IPS-15b (cell line): ENCODE data around the gene UST.

Experiments used
- H3K27me3 ChIP-seq: one replicate; pipeline ENCODE4 v1.6.1; 2013; ENCODE audit warnings: low read length; ENCODE audit not compliant: control insufficient read depth, insufficient read depth
- H3K36me3 ChIP-seq: one replicate; pipeline ENCODE4 v1.6.1; 2013; ENCODE audit warnings: low read length; ENCODE audit not compliant: control insufficient read depth, insufficient read depth
- H3K4me1 ChIP-seq: one replicate; pipeline ENCODE4 v1.6.1; 2013; ENCODE audit warnings: mild to moderate bottlenecking, low read length; ENCODE audit not compliant: control insufficient read depth, insufficient read depth
- H3K4me3 ChIP-seq: one replicate; pipeline ENCODE4 v1.5.1; 2013; ENCODE audit warnings: low read depth, low read length
- H3K9ac ChIP-seq: one replicate; pipeline ENCODE4 v1.6.1; 2013; ENCODE audit warnings: low read depth, mild to moderate bottlenecking, low read length
- H3K9me3 ChIP-seq: one replicate; pipeline ENCODE4 v1.6.1; 2013; ENCODE audit warnings: mild to moderate bottlenecking, low read length; ENCODE audit not compliant: control insufficient read depth, insufficient read depth

Gene UST

DNA sequence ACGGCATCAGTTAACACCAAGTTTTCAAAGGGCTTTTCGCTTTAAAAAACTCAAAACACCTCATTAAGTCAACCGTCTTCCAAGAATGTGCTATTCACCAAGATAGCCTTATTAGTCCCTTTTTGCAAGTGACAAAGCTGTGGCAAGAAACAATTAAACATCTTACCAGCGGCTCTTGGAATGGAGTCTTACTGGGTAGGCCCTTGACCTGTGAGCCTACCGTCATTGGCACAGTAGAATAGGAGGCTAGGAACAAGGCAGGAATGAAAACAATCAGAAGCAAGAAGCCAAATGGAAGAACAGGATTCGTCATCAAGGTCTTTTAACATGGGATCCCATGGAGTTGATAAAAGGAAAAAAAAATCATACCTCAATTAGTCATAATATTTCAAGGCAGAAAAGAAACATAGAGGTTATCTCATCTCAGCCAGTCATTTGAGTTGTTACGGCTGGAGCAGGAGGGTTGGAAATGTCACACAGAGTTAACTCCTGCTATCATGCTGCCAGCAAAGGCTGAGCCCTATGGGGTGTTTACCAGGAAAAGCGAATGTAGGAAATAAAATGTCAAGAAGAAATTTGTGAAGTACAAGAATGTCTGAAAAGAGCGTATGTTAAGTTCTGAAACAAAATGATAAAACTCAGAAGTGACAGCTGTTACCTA lies 236.4 kb downstream of the UST start:
- no peak overlapping the region for H3K9ac ChIP-seq
- H3K4me3 ChIP-seq, result no peak overlapping the region
- H3K27me3 ChIP-seq, result no peaks in the 10 kb centered on the region
- peaks cover 8% of the 10 kb centered on the region for H3K4me1 ChIP-seq
- H3K36me3 ChIP-seq, result no peaks in the 10 kb centered on the region
- no peaks in the 10 kb centered on the region for H3K9me3 ChIP-seq

GRCh38 chr6:148983966-148984365 lies 237.1 kb downstream of the UST start:
- H3K36me3 ChIP-seq, result no peaks in the 10 kb centered on the region
- no peaks in the 10 kb centered on the region for H3K9me3 ChIP-seq
- no peak overlapping the region for H3K4me3 ChIP-seq
- H3K4me1 ChIP-seq, result peaks cover 13% of the 10 kb centered on the region
- no peaks in the 10 kb centered on the region for H3K27me3 ChIP-seq
- H3K9ac ChIP-seq, result no peak overlapping the region

- Histone ChIP-seq H3K4me1 (peaks cover 10% of the 10 kb centered on the region), H3K9ac (no peak overlapping the region), H3K9me3 (no peaks in the 10 kb centered on the region), H3K36me3 (no peaks in the 10 kb centered on the region), H3K27me3 (no peaks in the 10 kb centered on the region), H3K4me3 (no peak overlapping the region)
Measured at GRCh38 chr6:148984531-148985056, 237.8 kb downstream of the UST start.

DNA sequence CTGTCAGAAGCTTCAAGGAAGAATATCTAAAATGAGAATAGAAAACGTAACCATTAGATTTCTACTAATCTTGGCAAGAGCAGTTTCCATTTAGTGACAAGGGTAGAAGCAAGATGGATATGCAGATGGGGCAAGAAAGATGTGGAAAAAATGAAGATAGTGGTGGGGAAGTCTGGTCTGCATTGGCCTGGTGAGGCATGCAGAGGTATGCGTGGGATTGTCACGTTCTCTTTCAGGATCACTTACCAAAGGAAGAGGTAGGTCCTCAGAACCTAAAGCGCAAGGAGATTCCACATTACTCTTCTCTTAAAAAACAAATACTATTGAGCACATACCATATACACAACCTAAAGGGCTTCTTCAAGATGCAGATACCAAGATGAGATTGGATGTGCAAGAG lies 238.7 kb downstream of the UST start:
- no peaks in the 10 kb centered on the region for H3K36me3 ChIP-seq
- H3K9ac ChIP-seq, result no peak overlapping the region
- no peaks in the 10 kb centered on the region for H3K27me3 ChIP-seq

GRCh38 chr6:148986608-148987007 lies 239.8 kb downstream of the UST start:
- Histone ChIP-seq H3K9ac (no peak overlapping the region), H3K4me3 (no peak overlapping the region), H3K4me1 (peaks cover 6% of the 10 kb centered on the region), H3K36me3 (no peaks in the 10 kb centered on the region), H3K9me3 (no peaks in the 10 kb centered on the region), H3K27me3 (no peaks in the 10 kb centered on the region)

More for the DNA sequence above, 238.7 kb downstream of the UST start:
- Histone ChIP-seq H3K9me3 (no peaks in the 10 kb centered on the region), H3K4me3 (no peak overlapping the region), H3K4me1 (peaks cover 6% of the 10 kb centered on the region)

- Histone ChIP-seq H3K4me3 (no peak overlapping the region), H3K36me3 (no peaks in the 10 kb centered on the region), H3K4me1 (peaks cover 6% of the 10 kb centered on the region), H3K27me3 (no peaks in the 10 kb centered on the region), H3K9ac (no peak overlapping the region), H3K9me3 (no peaks in the 10 kb centered on the region)
Measured at GRCh38 chr6:148987982-148988381, 241.2 kb downstream of the UST start.

DNA sequence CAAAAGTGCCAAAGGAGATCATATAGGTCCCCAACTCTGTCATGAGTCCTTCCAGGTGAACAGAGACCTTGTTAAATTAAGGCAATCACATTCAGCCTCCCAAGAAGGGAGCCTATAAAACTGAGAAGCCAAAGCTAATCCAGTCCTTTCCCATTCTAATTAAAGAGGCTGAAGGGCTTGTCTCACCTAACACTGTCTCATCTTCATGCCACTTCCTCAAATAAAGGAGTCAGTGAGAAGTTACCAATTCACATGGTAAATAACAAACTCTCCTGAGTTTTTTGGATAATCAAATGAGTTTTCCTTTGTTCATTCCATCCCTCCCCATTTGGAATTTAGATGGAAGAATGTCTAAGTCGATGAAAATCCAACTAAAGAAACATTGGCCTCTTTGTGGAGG lies 242.8 kb downstream of the UST start:
- no peaks in the 10 kb centered on the region for H3K36me3 ChIP-seq
- H3K9me3 ChIP-seq, result no peaks in the 10 kb centered on the region
- no peaks in the 10 kb centered on the region for H3K27me3 ChIP-seq
- no peak overlapping the region for H3K4me3 ChIP-seq
- peaks cover 6% of the 10 kb centered on the region for H3K4me1 ChIP-seq
- H3K9ac ChIP-seq, result no peak overlapping the region

DNA sequence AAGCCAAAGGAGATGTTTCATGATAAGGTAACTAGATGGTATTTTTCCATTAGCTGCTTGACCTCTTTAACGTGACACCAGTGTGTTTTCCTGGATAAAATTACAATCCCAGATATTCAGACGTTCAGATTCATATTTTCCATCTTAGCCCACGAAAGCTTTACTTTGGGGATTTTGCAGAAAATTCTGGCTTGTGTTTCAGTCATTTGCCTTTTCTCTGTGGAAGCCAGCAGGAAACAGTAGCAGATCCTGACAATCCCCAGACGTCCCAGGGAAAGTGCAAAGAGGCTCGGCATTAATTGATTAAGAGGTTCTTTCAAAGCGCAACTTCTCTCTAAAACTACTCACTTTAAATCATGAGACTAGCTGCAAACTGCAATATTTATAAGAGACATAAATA lies 243.6 kb downstream of the UST start:
- Histone ChIP-seq H3K9ac (no peak overlapping the region), H3K36me3 (no peaks in the 10 kb centered on the region)

DNA sequence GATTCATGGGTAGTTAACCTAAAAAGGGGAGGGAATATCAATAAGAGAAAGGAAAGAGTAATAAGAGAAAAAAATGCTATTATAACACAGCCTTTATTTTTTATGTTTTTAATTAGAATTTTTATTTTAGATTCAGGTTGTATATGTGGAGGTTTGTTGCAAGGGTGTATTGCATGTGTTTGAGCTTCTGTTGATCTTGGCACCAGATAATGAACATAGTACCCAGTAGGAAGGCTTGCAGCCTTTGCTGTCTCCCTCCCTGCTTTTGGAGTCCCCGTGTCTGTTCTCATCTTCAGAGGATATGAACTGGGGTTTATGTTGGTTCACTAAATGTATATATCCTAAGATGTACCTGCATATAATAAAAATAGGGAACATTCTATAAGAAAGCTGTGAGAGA lies 250.0 kb downstream of the UST start:
- no peaks in the 10 kb centered on the region for H3K9me3 ChIP-seq
- H3K9ac ChIP-seq, result no peak overlapping the region
- H3K36me3 ChIP-seq, result no peaks in the 10 kb centered on the region
- no peaks in the 10 kb centered on the region for H3K27me3 ChIP-seq
- H3K4me1 ChIP-seq, result no peaks in the 10 kb centered on the region
- H3K4me3 ChIP-seq, result no peak overlapping the region

More for the DNA sequence above, 243.6 kb downstream of the UST start:
- Histone ChIP-seq H3K4me3 (no peak overlapping the region), H3K4me1 (peaks cover 6% of the 10 kb centered on the region), H3K9me3 (no peaks in the 10 kb centered on the region), H3K27me3 (no peaks in the 10 kb centered on the region)

GRCh38 chr6:148997865-148998264 lies 251.0 kb downstream of the UST start:
- Histone ChIP-seq H3K4me1 (no peaks in the 10 kb centered on the region), H3K4me3 (no peak overlapping the region), H3K36me3 (no peaks in the 10 kb centered on the region), H3K9ac (no peak overlapping the region), H3K9me3 (no peaks in the 10 kb centered on the region), H3K27me3 (no peaks in the 10 kb centered on the region)

GRCh38 chr6:148998704-148999103 lies 251.9 kb downstream of the UST start:
- H3K36me3 ChIP-seq, result no peaks in the 10 kb centered on the region
- no peaks in the 10 kb centered on the region for H3K4me1 ChIP-seq
- no peaks in the 10 kb centered on the region for H3K27me3 ChIP-seq
- H3K9me3 ChIP-seq, result no peaks in the 10 kb centered on the region
- H3K4me3 ChIP-seq, result no peak overlapping the region
- H3K9ac ChIP-seq, result no peak overlapping the region

DNA sequence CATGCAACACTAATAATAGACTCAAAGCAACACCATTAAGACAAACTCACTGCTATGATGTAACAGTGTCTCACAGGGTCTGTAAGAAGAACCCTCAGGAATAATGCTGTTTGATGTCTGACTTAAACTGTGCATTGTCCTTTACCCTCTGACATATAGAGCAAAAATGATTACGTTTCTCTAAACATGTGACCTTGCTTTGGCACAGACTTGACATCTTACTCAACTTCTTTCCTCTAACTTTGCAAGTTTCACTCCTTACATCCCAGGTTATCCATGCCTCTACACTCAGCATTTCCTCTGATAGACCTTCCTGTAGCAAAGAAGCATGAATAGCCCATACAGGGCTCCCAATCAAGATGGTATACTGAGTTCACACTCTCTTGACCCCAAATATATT lies 252.7 kb downstream of the UST start:
- peaks cover 3% of the 10 kb centered on the region for H3K36me3 ChIP-seq
- no peak overlapping the region for H3K4me3 ChIP-seq
- H3K27me3 ChIP-seq, result no peaks in the 10 kb centered on the region
- H3K9me3 ChIP-seq, result no peaks in the 10 kb centered on the region
- no peaks in the 10 kb centered on the region for H3K4me1 ChIP-seq
- H3K9ac ChIP-seq, result no peak overlapping the region
